CD4-positive, alpha-beta T cell (primary cell): ENCODE results near the gene ZFP92. TPM values are rescaled to one million over a fixed set of nuclear protein-coding genes. Genes with fewer than 3 reads are reported as not detected.

ENCODE experiments used
- ATAC-seq: fragments of 200-7000 bp; cut with Tn5 transposase; one replicate; pipeline ENCODE4 v1.10.0; 2022; ENCODE audit warnings: mild to moderate bottlenecking; ENCODE audit not compliant: poor library complexity
- CTCF ChIA-PET: fragments of 350-600 bp; sonication (Branson Sonifier 250); formaldehyde crosslinking; loops from one replicate; lab custom pipeline; 2021; ENCODE audit warnings: antibody characterized with exemption, inconsistent platforms; lab: Charles Lee
- POLR2A ChIA-PET: fragments of 350-600 bp; sonication (Branson Sonifier 250); formaldehyde crosslinking; loops from one replicate; lab custom pipeline; 2021; ENCODE audit warnings: antibody characterized with exemption, inconsistent platforms; lab: Charles Lee
- DNase-seq, 14 experiments: peaks; one replicate each; pipeline ENCODE4 v3.0.0-alpha.2; 2013 to 2020; ENCODE audit warnings: mixed read lengths in 2 of 14
- H3K27ac ChIP-seq, 2 donors: one replicate each; pipeline versions ENCODE4 v1.5.1 to v1.7.0; 2013; ENCODE audit warnings: low read length in 2 of 2, low read depth in 1 of 2, mild to moderate bottlenecking in 1 of 2
- H3K27me3 ChIP-seq, 2 experiments: 1 replicate in 1 of 2; 2 replicates in 1 of 2; pipeline versions ENCODE4 v1.6.1 to v1.7.0; 2013; ENCODE audit warnings: low read length in 2 of 2, control low read depth in 1 of 2, mild to moderate bottlenecking in 1 of 2, moderate library complexity in 1 of 2; ENCODE audit not compliant: insufficient read depth in 2 of 2, control insufficient read depth in 1 of 2
- H3K36me3 ChIP-seq: one replicate; pipeline ENCODE4 v1.6.1; 2013; ENCODE audit warnings: low read length, control low read depth; ENCODE audit not compliant: insufficient read depth
- H3K4me1 ChIP-seq: one replicate; pipeline ENCODE4 v1.6.1; 2013; ENCODE audit warnings: low read length, control low read depth; ENCODE audit not compliant: insufficient read depth
- H3K4me3 ChIP-seq: one replicate; pipeline ENCODE4 v1.5.1; 2013; ENCODE audit warnings: mild to moderate bottlenecking, low read length, moderate library complexity
- H3K9me3 ChIP-seq, 2 experiments: 1 replicate in 1 of 2; 2 replicates in 1 of 2; pipeline versions ENCODE4 v1.6.1 to v1.7.0; 2013; ENCODE audit warnings: low read length in 2 of 2, mild to moderate bottlenecking in 2 of 2, control low read depth in 1 of 2, moderate library complexity in 1 of 2; ENCODE audit not compliant: control insufficient read depth in 1 of 2, insufficient read depth in 1 of 2
- H3K27ac Mint-ChIP-seq: one replicate; pipeline ENCODE4 v1.8.0; 2020; ENCODE audit warnings: mixed read lengths
- H3K27me3 Mint-ChIP-seq: one replicate; pipeline ENCODE4 v1.8.0; 2021; ENCODE audit warnings: mixed read lengths
- H3K36me3 Mint-ChIP-seq: one replicate; pipeline ENCODE4 v1.8.0; 2021; ENCODE audit warnings: low read depth, mixed read lengths
- H3K4me1 Mint-ChIP-seq: one replicate; pipeline ENCODE4 v1.8.0; 2021; ENCODE audit warnings: low read depth, mixed read lengths
- H3K4me3 Mint-ChIP-seq: one replicate; pipeline ENCODE4 v1.8.0; 2020; ENCODE audit warnings: mild to moderate bottlenecking, mixed read lengths
- H3K9me3 Mint-ChIP-seq: one replicate; pipeline ENCODE4 v1.8.0; 2020; ENCODE audit warnings: mixed read lengths
- CTCF ChIP-seq: fragments of 200-600 bp; IDR thresholded peaks from one replicate; pipeline ENCODE4 v1.8.0; 2022; ENCODE audit warnings: antibody characterized with exemption, mild to moderate bottlenecking
- intact Hi-C, 2 experiments: fragments of 100-400 bp; cut with DNase I in 1 of 2; cut with micrococcal nuclease in 1 of 2; formaldehyde crosslinking; loops; one replicate each; pipeline versions ENCODE4 v1.15.1 to v1.9.0; 2023 to 2025; cut with DNase I, micrococcal nuclease
- total RNA-seq, 174 experiments: library from RNA in 2 of 174; stranded (reverse) in 2 of 174; gene quantifications; one replicate each; pipeline ENCODE4 v1.2.3 and lab custom pipeline; 2021 to 2026

Gene ZFP92
- total RNA-seq, 2 experiments from 2014 or later, result 0.08 to 0.11 TPM

- Mint-ChIP-seq H3K27ac (no peak overlapping the region), H3K9me3 (no peaks in the 10 kb centered on the region), H3K4me3 (no peak overlapping the region), H3K36me3 (no peaks in the 10 kb centered on the region), H3K27me3 (no peaks in the 10 kb centered on the region), H3K4me1 (no peaks in the 10 kb centered on the region)
- intact Hi-C loops, result no loop called here
- POLR2A ChIA-PET, result no interaction called here
- no peaks in the 10 kb centered on the region for H3K9me3 ChIP-seq
- H3K4me1 ChIP-seq, result no peaks in the 10 kb centered on the region
- DNase-seq, result no peak
- no peaks in the 10 kb centered on the region for H3K36me3 ChIP-seq
- H3K4me3 ChIP-seq, result no peak overlapping the region
- no peak overlapping the region for H3K27ac ChIP-seq
- ATAC-seq, result no peak
- no peak for TF ChIP-seq CTCF
- CTCF ChIA-PET, result no interaction called here
- H3K27me3 ChIP-seq, result no peaks in the 10 kb centered on the region
These were observed 35.7 kb upstream of the ZFP92 start for GRCh38 chrX:153375571-153375970.

DNA sequence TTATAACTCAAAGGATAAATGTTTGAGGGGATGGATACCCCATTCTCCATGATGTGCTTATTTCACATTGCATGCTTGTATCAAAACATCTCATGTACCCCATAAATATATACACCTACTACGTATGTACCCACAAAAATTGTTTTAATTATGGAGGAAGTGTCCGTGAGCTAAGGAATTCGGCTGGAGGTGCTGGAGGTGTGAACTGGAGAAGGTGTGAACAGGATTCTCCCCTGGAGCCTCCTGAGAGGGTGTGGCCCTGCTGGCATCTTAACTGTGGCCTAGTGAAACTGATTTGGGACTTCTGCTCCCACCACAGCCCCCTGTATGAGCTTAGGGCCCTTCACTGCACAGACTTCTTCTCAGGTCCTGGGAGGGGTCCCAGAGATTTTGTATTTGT lies 33.5 kb upstream of the ZFP92 start:
- intact Hi-C loops, result no loop called here
- no peak for TF ChIP-seq CTCF
- Histone ChIP-seq H3K4me1 (no peaks in the 10 kb centered on the region), H3K9me3 (no peaks in the 10 kb centered on the region), H3K27me3 (no peaks in the 10 kb centered on the region), H3K4me3 (no peak overlapping the region), H3K36me3 (no peaks in the 10 kb centered on the region), H3K27ac (no peak overlapping the region)
- CTCF ChIA-PET, result no interaction called here
- ATAC-seq, result no peak
- H3K9me3 Mint-ChIP-seq, result no peaks in the 10 kb centered on the region
- H3K27ac Mint-ChIP-seq, result no peak overlapping the region
- H3K4me3 Mint-ChIP-seq, result no peak overlapping the region
- POLR2A ChIA-PET, result no interaction called here
- DNase-seq, result no peak
- no peaks in the 10 kb centered on the region for H3K36me3 Mint-ChIP-seq
- H3K27me3 Mint-ChIP-seq, result no peaks in the 10 kb centered on the region
- H3K4me1 Mint-ChIP-seq, result no peaks in the 10 kb centered on the region

DNA sequence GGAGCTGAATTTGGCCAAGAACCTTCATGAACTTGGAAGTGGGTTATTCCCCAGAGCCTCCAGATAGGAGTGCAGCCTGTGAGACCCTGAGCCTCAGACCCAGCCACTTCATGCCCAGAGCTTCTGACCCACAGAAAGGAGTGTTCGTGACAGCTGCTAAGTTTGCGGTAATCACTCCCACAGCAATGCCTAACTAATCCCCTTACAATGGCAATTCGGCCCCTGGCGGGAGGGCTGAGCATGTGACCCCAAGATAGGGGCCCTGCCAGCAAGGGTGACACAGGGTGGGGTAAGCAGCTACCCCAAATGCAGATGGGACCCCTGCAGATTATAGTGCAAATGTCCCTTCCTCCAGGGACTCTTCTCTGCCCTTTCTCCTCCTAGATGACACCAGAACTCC lies 32.7 kb upstream of the ZFP92 start:
- no peak overlapping the region for H3K4me3 ChIP-seq
- H3K4me1 Mint-ChIP-seq, result no peaks in the 10 kb centered on the region
- ChIA-PET POLR2A (no interaction called here), CTCF (no interaction called here)
- DNase-seq, result no peak
- H3K27me3 Mint-ChIP-seq, result no peaks in the 10 kb centered on the region
- H3K36me3 Mint-ChIP-seq, result no peaks in the 10 kb centered on the region
- no peaks in the 10 kb centered on the region for H3K9me3 Mint-ChIP-seq
- intact Hi-C loops, result no loop called here
- H3K27ac Mint-ChIP-seq, result no peak overlapping the region
- no peak for ATAC-seq
- H3K4me1 ChIP-seq, result no peaks in the 10 kb centered on the region
- no peak for TF ChIP-seq CTCF
- no peaks in the 10 kb centered on the region for H3K27me3 ChIP-seq
- no peaks in the 10 kb centered on the region for H3K36me3 ChIP-seq
- no peak overlapping the region for H3K27ac ChIP-seq
- no peaks in the 10 kb centered on the region for H3K9me3 ChIP-seq
- no peak overlapping the region for H3K4me3 Mint-ChIP-seq
